ENCODE measurements around the gene BAIAP2. TPM values are rescaled to one million over a fixed set of nuclear protein-coding genes. Genes with fewer than 3 reads are reported as not detected.
A peak's percentile ranks its signal among the peaks of the same experiment; 100 is the strongest.

The BAIAP2 gene
- total and polyA plus RNA-seq, 2 donors (not counting 1 experiment from before 2014, with no cell fraction given), result 1.3 to 12.0 TPM

DNA sequence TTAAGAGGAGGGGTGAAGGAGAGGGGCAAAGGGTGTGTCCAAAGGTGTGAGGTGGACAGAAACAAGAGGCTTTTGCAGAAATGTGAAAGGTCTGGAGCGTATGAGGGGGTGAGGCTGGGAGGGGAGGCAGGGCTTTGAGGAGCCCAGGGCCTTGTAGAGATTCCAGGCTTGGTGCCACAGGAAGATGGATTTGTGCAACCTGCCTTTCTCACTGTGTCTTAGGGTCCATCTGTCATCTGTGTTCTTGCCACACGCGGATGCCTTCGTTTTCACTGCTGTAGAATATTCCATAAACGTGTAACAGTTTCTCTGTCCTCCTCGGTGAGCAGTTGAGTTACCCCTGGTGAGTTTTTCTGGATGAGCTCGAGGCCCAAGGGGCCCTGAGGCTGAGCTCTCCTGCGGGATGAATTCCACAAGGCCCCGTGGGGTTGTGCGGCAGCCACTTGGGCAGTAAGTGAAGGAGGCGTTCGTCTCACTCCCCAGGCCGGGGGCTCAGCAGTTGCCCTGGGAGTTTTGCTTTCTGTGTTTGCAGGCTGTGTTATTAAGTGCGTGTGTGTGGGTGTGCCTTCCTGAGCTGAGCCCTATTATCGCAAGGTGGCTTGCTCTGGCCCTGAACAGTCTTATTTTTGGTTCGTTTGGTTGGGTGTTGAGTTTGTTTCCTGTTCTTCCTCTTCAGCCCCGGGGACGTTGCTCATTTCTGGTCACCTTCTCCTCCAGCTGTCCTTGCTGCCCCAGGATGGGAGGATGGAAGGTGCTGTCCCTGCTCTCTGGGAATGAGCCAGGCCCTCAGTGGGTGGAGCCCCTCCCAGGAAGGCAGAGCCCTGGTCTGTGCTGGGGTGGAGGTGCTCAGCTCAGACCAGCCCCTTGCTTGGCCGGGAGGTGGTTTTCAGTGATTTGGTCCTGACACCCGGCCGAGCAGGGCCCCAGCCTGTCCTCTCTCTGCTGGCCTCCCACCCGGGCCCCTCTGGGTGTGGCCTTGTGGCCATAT is 28.4 kb downstream of the BAIAP2 start:
- TF ChIP-seq, protein P1, sequence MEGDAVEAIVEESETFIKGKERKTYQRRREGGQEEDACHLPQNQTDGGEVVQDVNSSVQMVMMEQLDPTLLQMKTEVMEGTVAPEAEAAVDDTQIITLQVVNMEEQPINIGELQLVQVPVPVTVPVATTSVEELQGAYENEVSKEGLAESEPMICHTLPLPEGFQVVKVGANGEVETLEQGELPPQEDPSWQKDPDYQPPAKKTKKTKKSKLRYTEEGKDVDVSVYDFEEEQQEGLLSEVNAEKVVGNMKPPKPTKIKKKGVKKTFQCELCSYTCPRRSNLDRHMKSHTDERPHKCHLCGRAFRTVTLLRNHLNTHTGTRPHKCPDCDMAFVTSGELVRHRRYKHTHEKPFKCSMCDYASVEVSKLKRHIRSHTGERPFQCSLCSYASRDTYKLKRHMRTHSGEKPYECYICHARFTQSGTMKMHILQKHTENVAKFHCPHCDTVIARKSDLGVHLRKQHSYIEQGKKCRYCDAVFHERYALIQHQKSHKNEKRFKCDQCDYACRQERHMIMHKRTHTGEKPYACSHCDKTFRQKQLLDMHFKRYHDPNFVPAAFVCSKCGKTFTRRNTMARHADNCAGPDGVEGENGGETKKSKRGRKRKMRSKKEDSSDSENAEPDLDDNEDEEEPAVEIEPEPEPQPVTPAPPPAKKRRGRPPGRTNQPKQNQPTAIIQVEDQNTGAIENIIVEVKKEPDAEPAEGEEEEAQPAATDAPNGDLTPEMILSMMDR (IDR thresholded peaks at IDR 0.05), result no peak
- TF ChIP-seq EZH2 (IDR thresholded peaks at IDR 0.05; ENCODE audit: borderline replicate concordance, insufficient read depth, low read depth, low read length, poor library complexity, severe bottlenecking), result no peak
- H3K27me3 Mint-ChIP-seq, result peaks cover 4% of the 10 kb centered on the region
- H3K27ac Mint-ChIP-seq, result peak overlapping the region; percentile 59
- no peaks in the 10 kb centered on the region for H4K20me1 ChIP-seq (ENCODE audit: control insufficient read depth, insufficient read depth, low read length, poor library complexity, severe bottlenecking)
- ChIA-PET POLR2A (no interaction called here), CTCF (no interaction called here)
- intact Hi-C loops (cut with micrococcal nuclease), result no loop called here
- no peak for DNase-seq
- 82% methylated on average over 22 of the region's 22 CpGs for WGBS (ENCODE audit: insufficient coverage)
- no peak overlapping the region for H3K4me2 ChIP-seq (replicated peaks; ENCODE audit: low read depth, low read length, poor library complexity, severe bottlenecking)
- H3K9me3 ChIP-seq (ENCODE audit: control extremely low read depth in 1 of 3, control insufficient read depth in 2 of 3, insufficient read depth in 1 of 3, low read length in 2 of 3), result no peaks in the 10 kb centered on the region
- H3K4me3 Mint-ChIP-seq, result no peak overlapping the region
- H2AFZ ChIP-seq (ENCODE audit: insufficient read depth, low read depth, low read length, poor library complexity, severe bottlenecking), result no peak overlapping the region
- no peaks in the 10 kb centered on the region for H3K27me3 ChIP-seq (replicated peaks in 1 of 4; ENCODE audit: control extremely low read depth in 1 of 4, control insufficient read depth in 3 of 4, insufficient read depth in 4 of 4, low read length in 3 of 4)
- H3K4me3 ChIP-seq (ENCODE audit: control extremely low read depth in 1 of 5, extremely low read depth in 1 of 5, insufficient read depth in 1 of 5, low read depth in 2 of 5, low read length in 4 of 5), result no peak overlapping the region
- no peaks in the 10 kb centered on the region for H3K79me2 ChIP-seq (ENCODE audit: control insufficient read depth, insufficient read depth, low read length)
- H3K9ac ChIP-seq (ENCODE audit: low read length), result no peak overlapping the region
- ATAC-seq (ENCODE audit: low read depth), result no peak
- no peaks in the 10 kb centered on the region for H3K36me3 ChIP-seq (replicated peaks in 1 of 2; ENCODE audit: control extremely low read depth in 1 of 2, control insufficient read depth in 1 of 2, extremely low read depth in 1 of 2, insufficient read depth in 2 of 2, low read length in 1 of 2)
- no peaks in the 10 kb centered on the region for H3K4me1 ChIP-seq (ENCODE audit: control insufficient read depth in 2 of 2, insufficient read depth in 2 of 2, low read length in 2 of 2)
- no peaks in the 10 kb centered on the region for H3K9me3 Mint-ChIP-seq (ENCODE audit: insufficient read depth)
- no peaks in the 10 kb centered on the region for H3K4me1 Mint-ChIP-seq
- no peak overlapping the region for H3K27ac ChIP-seq (ENCODE audit: low read length in 2 of 2)
